HG03196 (cell line): ENCODE measurements around the gene GSTO1.
"Not testable (repeated sequence)": the region's sequence is repeated elsewhere in the genome, so short reads cannot be mapped to it uniquely, and the experiment has no call there.

Experiments
- ATAC-seq: cut with Tn5 transposase; IDR thresholded peaks from one replicate; pipeline ENCODE4 v1.9.1; 2021; ENCODE audit not compliant: unreplicated experiment

GSTO1 gene

GRCh38 chr10:104254493-104255310, at the start of gene GSTO1:
GSTO1 (plus strand) TSS chr10:104254892; CDS start chr10:104254929, 37 bp downstream.
- ATAC-seq, result peak; percentile 87

DNA sequence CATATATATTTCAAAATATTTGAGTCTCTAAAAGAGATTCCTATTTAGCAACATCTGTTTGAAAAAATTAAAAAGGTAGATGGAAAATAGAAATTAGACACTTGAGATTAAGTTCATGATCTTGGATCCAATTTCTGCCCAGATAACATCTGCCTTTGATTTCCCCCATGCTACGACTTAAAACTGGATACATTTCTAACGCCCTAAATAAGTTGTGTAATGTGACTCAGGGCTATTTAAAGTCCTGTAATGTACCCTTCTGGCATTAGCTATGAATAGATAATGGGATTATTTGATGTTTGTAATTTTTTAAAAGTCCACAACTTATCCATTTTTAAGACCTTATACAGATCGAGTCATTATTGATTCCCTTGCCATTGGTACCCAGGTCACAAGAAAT, 46.0 kb upstream of the GSTO1 start:
- ATAC-seq, result no peak

DNA sequence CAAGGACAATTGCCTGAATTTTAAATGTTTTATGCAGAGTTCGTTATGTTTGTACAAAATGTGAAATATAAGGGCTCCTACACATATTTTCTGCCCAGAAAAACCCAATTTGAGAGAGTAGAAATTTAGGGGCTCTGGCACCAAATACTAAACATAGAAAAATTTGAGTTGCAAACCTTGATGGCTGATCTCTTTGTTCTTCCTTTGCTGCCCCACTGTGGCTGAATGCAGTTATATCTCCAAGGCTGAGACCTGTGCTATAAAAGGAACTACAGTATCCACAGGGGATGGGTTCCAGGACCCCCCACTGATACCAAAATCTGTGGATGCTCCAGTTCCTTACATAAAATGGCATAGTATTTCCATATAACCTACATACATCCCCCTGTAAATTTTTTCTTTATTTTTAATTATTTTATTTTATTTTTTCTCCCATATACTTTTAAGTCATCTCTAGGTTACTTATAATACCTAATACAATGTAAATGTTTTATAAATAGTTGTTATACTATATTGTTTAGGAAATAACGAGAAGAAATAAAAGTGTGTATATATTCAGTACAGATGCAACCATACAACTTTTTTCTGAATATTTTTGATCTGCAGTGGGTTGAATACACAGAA, 45.0 kb upstream of the GSTO1 start:
- no peak for ATAC-seq

GRCh38 chr10:104216631-104217030, 38.1 kb upstream of the GSTO1 start:
- no peak for ATAC-seq

- ATAC-seq, result no peak
Observed at GRCh38 chr10:104218751-104219150, 35.9 kb upstream of the GSTO1 start.

- ATAC-seq, result no peak
Observed at GRCh38 chr10:104220522-104220921, 34.2 kb upstream of the GSTO1 start.

DNA sequence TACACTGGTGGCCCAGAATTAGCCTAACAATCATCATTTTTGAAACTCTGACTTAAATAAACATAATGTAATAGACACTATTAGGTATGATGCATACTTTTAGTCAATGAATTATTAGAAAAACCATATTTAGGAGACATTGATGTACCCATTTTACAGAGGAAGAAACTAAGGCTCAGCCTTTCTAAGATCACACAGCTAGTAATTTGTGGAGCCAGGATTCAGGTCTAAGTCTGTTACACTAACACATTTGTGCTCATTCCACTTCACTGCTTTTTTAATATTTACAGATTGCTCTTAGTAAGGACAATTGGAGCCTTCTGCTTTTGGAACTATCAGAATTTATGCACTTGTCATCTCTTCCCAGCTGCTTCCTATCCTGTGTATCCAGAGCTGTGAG, 31.4 kb upstream of the GSTO1 start:
- ATAC-seq, result no peak

DNA sequence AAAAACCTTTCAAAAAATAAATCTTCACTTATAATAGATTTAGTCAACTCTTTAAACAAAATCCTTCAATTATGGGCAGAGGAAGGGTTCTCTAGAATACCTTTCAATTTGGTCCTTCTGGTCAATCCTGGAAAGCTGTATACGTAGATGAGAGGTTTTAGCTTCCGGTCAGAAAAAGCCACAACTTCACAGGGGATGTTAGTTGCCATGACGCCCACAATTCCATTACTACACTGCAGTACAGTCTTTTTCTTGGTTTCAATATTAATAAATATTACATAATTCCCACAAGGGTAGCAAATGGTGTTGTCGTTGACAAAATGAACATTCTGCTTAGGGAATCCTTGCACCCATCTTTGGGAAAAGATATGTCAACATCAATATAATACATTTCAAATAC, 24.2 kb upstream of the GSTO1 start:
- no peak for ATAC-seq

GRCh38 chr10:104231784-104232612, 22.7 kb upstream of the GSTO1 start, which contains the start of gene CFAP43:
CFAP43 (minus strand) TSS chr10:104232364; CDS start chr10:104232246, 118 bp downstream.
- peak; percentile 100 for ATAC-seq

GRCh38 chr10:104232613-104233102, 22.0 kb upstream of the GSTO1 start:
- ATAC-seq, result peak; percentile 11

- ATAC-seq, result no peak
Observed at GRCh38 chr10:104233817-104234216, 20.9 kb upstream of the GSTO1 start.

DNA sequence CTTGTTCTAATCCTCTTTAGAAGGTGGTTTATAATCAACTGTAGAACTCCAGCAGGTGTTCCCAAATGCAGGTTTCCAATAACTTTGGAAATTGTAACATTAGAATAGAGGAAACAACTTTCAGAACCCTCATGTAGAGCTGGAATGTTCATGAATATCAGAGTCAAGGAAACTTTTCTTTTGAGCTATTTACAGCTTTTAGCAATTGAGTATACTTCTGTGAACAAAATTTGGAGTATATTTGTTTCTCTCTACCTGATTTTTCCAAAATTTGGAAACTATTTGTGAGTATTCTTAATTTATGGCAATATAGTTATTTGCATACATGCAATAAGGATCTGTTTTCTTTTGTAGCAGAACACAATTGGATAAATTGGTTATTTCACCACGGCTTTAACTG, 19.8 kb upstream of the GSTO1 start:
- no peak for ATAC-seq

- no peak for ATAC-seq
Observed at GRCh38 chr10:104235801-104236200, 18.9 kb upstream of the GSTO1 start.

DNA sequence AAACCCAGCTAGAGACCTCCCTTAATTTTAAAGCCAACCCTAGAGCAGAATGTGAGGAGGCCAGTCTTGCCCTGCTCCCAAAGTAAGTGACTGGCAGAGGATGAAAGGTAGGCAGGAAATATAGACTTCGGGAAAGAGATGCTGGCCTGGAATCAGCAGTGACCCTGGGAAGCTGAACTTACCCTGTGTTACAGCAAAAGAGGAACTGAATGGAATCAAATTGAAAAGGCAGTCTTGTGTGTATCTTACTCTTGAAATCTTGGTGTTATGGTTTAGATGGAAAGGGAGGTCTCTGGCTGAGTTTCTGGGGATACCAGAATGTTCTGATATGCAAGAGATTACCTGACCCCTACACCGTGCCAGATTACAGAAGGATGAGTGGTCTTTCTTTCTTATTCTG, 14.6 kb upstream of the GSTO1 start:
- ATAC-seq, result no peak

GRCh38 chr10:104242545-104242944, 12.1 kb upstream of the GSTO1 start:
- ATAC-seq, result no peak

GRCh38 chr10:104243009-104243408, 11.7 kb upstream of the GSTO1 start:
- not testable (repeated sequence) for ATAC-seq

DNA sequence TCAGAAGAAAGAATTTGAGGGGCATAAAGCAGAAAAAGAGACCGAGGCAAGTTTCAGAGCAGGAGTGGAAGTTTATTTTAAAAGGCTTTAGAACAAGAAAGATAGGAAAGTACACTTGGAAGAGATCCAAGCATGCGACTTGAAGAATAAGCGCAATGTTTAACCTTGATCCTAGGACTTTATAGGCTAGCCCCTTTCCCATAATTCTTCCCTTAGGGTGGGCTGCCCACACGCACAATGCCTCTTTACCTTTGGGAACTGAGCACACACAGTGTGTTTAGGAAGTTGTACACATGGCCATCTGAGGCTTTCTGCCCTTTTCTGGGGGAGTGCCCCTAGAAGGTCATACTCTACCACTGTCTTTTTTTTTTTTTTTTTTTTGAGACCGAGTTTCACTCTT, 11.2 kb upstream of the GSTO1 start:
- no peak for ATAC-seq

DNA sequence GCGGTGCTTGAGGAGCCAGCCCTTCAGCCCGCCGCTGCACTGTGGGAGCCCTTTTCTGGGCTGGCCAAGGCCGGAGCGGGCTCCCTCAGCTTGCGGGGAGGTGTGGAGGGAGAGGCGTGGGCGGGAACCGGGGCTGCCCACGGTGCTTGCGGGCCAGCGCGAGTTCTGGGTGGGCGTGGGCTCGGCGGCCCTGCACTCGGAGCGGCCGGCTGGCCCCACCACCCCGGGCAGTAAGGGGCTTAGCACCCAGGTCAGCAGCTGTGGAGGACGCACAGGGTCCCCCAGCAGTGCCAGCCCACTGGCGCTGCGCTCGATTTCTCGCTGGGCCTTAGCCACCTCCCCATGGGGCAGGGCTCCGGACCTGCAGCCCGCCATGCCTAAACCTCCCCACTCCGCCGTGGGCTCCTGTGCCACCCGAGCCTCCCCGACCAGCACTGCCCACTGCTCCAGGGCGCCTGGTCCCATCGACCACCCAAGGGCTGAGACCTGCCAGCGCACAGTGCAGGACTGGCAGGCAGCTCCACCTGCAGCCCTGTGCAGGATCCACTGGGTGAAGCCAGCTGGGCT, 9.5 kb upstream of the GSTO1 start:
- ATAC-seq, result no peak

- no peak for ATAC-seq
Observed at GRCh38 chr10:104246976-104247375, 7.7 kb upstream of the GSTO1 start.

DNA sequence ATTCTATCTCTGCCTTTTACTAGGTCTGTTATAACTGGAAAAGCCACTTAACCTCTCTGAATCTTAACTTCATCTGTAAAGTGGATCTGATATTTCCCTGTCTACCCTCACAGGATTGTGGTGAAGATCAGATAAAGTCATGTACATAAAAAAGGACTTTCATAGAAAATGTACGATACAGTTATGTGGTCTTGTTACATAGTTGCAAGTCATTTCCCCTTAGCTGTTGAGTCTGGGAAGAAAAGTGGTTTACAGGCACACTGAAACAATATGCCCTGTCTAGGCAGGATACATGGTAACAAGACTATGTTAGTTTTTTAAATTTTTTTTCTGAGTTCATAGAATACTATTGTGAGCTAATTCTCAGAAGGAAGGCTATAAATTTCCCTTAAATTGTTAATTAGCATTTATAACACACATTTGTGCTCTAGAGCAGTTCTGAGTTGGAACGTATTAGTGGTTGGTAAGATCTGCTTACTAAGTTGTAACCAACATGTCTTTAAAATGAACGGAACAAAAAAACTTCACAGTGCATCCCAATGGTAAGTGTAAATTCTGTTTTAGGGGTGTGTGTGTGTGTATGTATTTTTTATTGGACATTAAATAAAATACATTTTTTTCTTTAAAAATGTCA, 7.1 kb upstream of the GSTO1 start:
- no peak for ATAC-seq

DNA sequence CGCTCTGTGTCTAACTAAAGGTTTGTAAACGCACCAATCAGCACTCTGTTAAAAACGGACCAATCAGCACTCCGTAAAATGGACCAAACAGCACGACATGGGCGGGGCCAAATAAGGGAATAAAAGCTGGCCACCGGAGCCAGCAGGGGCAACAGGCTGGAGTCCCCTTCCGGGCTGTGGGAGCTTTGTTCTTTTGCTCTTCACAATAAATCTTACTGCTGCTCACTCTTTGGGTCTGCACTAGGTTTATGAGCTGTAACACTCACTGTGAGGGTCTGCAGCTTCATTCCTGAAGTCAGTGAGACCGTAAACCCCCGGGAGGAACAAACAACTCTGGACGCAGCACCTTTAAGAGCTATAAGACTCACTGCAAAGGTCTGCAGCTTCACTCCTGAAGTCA, 5.8 kb upstream of the GSTO1 start:
- ATAC-seq, result not testable (repeated sequence)
